ENCODE results near the gene CUL7.

DNA sequence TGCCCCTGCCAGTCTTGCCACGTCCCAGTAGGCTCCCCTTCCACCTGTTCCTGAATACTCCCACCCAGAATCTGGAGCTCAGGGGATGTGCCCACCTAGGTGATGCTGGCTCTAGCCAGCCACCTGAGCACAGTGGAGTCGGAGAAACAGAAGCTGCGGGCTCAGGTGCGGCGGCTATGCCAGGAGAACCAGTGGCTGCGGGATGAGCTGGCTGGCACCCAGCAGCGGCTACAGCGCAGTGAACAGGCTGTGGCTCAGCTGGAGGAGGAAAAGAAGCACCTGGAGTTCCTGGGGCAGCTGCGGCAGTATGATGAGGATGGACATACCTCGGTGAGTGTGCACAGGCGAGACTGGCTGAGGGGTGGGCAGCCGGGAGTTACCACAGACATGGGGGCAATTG, 9.2 kb upstream of the CUL7 start:
- TF ChIP-seq, protein P1, sequence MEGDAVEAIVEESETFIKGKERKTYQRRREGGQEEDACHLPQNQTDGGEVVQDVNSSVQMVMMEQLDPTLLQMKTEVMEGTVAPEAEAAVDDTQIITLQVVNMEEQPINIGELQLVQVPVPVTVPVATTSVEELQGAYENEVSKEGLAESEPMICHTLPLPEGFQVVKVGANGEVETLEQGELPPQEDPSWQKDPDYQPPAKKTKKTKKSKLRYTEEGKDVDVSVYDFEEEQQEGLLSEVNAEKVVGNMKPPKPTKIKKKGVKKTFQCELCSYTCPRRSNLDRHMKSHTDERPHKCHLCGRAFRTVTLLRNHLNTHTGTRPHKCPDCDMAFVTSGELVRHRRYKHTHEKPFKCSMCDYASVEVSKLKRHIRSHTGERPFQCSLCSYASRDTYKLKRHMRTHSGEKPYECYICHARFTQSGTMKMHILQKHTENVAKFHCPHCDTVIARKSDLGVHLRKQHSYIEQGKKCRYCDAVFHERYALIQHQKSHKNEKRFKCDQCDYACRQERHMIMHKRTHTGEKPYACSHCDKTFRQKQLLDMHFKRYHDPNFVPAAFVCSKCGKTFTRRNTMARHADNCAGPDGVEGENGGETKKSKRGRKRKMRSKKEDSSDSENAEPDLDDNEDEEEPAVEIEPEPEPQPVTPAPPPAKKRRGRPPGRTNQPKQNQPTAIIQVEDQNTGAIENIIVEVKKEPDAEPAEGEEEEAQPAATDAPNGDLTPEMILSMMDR (IDR thresholded peaks at IDR 0.05 in 4 of 5, conservative IDR thresholded peaks at IDR 0.05 in 1 of 5): no peak
- TF ChIP-seq POLR2A (IDR thresholded peaks at IDR 0.05): no peak
